Gastrocnemius medialis (tissue), 4 donors: ENCODE measurements around the gene MMRN2.

Source experiments
- POLR2A ChIP-seq, 2 donors: fragments of 450-650 bp; IDR thresholded peaks; one replicate each; pipeline ENCODE4 v1.6.1; 2017; ENCODE audit warnings: antibody characterized with exemption in 2 of 2, mild to moderate bottlenecking in 2 of 2, moderate library complexity in 2 of 2
- TF ChIP-seq, protein P1 (sequence below), 5 experiments: fragments of 450-650 bp in 3 of 5; fragments of 200-600 bp in 2 of 5; sonication (generic) in 2 of 5; IDR thresholded peaks in 4 of 5; conservative IDR thresholded peaks in 1 of 5; 1 replicate in 4 of 5; 2 replicates in 1 of 5; pipeline ENCODE4 v1.5.1; 2016 to 2019; ENCODE audit warnings: antibody characterized with exemption in 5 of 5, mild to moderate bottlenecking in 3 of 5, moderate library complexity in 3 of 5

GRCh38 chr10:86943316-86944030, 13.9 kb downstream of the MMRN2 start:
- TF ChIP-seq, protein P1, sequence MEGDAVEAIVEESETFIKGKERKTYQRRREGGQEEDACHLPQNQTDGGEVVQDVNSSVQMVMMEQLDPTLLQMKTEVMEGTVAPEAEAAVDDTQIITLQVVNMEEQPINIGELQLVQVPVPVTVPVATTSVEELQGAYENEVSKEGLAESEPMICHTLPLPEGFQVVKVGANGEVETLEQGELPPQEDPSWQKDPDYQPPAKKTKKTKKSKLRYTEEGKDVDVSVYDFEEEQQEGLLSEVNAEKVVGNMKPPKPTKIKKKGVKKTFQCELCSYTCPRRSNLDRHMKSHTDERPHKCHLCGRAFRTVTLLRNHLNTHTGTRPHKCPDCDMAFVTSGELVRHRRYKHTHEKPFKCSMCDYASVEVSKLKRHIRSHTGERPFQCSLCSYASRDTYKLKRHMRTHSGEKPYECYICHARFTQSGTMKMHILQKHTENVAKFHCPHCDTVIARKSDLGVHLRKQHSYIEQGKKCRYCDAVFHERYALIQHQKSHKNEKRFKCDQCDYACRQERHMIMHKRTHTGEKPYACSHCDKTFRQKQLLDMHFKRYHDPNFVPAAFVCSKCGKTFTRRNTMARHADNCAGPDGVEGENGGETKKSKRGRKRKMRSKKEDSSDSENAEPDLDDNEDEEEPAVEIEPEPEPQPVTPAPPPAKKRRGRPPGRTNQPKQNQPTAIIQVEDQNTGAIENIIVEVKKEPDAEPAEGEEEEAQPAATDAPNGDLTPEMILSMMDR (IDR thresholded peaks at IDR 0.05 in 4 of 5, conservative IDR thresholded peaks at IDR 0.05 in 1 of 5), result no peak
- TF ChIP-seq POLR2A (IDR thresholded peaks at IDR 0.05), result no peak
